HG03378 (cell line): ENCODE results near the gene ENTPD2.

Source experiments
- ATAC-seq: cut with Tn5 transposase; IDR thresholded peaks from one replicate; pipeline ENCODE4 v1.9.1; 2021; ENCODE audit warnings: mild to moderate bottlenecking, moderate library complexity; ENCODE audit not compliant: unreplicated experiment

Gene ENTPD2

DNA sequence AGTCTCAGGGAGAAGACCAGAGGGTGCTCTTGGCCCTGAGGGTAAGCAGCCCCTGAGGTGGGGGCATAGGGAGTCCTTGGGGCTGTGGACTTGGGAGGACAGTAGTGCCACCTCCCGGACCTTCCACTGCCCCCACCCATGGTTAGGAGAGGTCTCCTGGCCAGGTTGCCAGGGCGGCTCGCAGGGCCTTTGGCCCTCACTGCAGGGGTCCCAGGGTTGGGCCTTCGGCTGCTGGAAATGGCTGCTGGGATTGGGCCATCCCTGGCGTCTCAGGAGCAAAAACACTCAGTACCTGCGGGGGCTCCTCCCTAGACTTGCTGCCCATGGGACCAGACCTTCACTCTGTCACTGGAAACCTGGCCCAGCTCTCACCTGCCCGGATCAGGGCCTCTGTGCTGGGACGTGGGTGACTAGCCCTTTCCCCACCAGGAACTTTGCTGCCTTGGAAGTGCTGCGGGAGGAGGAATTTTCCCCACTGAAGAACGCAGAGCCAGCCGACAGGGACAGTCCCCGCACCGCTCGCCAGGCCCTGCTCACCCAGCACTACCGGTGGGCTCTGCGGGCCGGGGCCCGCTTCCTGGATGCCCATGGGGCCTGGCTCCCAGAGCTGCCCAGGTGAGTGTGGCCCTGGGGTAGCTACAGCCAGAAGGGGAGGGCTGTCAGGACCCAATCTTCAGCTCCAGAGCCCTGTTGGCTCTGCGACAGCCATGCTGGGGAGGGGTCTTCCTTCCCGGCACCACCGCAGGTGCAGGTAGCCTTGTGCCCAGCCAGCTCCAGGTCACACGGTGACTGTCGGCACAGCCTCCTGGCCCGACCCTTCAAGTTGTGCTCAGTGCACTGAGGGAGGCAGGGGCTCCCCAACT is 26.6 kb upstream of the ENTPD2 start:
- ATAC-seq = no peak

DNA sequence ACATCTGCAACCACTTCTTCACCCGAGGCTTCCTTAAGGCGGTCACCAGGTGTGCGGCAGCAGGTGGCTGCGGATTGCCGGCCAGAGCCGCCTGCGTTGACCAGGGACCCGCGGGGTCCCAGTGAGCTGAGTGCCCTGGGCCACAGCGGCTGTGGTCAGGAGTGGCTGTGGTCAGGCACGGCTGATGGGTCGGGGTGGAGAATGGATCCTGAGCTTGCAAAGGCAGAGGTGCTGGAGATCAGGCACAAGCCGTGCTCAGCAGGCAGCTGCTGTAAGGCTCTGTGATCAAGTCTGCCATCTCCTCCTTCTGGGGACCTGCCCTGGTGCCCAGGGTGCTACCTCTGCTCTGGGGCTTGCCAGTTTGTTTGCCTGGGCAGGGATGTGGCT is 25.5 kb upstream of the ENTPD2 start:
- no peak for ATAC-seq

DNA sequence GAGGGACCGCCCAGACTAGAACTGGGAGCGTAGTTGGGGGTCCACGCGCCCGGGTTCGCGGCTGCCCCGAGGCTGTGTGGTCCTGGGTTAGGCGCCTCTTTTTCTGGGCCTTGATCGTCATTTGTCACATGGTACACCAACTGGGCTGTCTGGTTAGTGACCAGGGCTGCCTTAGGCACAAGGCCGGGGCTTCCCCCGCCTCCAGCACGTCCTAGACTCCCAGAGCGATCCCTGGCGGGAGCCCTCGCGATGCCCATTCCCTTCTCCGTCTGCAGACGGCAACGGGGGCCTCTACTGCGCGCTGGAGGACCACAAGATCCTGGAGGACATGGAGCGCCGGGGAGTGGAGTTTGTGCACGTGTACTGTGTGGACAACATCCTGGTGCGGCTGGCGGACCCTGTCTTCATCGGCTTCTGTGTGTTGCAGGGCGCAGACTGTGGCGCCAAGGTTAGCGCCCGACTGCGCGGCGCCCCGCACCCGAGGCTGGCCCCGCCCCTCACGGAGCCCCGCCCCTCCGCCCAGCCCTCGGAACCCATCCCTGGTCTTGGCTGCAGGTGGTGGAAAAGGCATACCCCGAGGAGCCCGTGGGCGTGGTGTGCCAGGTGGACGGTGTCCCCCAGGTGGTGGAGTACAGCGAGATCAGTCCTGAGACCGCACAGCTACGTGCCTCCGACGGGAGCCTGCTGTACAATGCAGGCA is 25.0 kb upstream of the ENTPD2 start:
- ATAC-seq = no peak

DNA sequence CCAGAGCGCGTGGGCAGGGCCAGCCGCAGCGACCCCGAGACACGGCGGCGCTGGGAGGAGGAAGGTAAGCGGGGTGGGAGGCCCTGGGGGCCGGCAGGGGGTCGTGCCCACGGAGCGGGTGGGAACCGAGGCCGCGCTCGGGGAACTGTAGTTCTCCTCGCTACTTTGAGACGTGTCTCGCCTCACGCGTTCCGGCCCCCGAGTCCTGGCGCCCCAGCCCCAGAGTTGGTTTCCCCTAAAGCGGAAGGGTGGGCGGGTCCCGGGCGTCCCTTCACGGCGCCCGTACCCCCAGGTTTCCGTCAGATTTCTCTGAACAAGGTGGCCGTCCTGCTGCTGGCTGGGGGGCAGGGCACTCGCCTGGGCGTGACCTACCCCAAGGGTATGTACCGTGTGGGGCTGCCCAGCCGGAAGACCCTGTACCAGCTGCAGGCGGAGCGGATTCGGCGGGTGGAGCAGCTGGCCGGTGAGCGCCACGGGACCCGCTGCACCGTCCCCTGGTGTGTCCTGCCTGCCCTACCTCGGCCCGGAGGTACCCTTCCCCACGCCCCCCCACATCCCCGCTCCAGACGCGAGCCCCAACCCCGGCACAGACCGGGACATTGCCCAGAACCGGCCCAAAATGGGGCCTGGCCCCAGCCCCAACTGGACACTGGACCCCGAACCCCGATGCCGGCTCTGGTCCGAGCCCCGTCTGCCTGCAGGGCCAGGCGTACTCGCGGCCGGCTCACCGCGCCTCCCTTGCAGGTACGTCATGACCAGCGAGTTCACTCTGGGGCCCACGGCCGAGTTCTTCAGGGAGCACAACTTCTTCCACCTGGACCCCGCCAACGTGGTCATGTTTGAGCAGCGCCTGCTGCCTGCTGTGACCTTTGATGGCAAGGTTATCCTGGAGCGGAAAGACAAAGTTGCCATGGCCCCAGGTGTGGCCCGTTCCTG is 24.2 kb upstream of the ENTPD2 start:
- ATAC-seq = no peak

DNA sequence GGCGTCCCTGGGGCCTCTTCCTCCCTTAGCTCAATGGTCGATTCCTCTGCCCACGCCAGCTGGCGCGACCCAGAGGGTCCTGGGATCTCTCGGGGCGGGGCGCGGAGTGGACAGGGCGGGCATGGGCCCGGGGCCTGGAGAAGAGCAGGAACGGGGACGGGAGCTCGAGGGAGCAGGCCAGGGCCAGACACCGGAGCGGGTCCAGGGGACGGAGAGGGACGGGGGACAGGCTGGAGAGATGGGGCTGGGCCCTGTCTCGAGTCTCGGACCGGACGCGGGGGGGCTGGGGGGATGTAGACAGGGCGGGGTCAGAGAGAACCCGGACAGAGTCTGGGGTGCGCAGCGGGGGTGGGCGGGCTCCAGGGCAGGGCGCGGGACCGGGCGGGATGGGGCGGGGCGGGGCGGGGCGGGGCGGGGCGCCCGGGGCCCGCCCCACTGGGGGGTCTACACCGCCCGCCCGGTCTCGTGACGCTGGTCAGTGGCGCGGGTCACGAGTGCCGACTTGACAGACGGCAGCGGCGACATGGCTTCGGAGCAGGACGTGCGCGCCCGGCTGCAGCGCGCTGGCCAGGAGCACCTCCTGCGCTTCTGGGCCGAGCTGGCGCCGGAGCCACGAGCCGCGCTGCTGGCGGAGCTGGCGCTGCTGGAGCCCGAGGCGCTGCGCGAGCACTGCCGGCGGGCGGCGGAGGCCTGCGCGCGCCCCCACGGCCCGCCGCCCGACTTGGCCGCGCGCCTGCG is 23.3 kb upstream of the ENTPD2 start, which contains the start of gene UAP1L1:
UAP1L1 (plus strand) TSS at position 508 of the 738 bp plus-strand sequence; CDS start at position 524, 16 bp downstream.
- no peak for ATAC-seq

DNA sequence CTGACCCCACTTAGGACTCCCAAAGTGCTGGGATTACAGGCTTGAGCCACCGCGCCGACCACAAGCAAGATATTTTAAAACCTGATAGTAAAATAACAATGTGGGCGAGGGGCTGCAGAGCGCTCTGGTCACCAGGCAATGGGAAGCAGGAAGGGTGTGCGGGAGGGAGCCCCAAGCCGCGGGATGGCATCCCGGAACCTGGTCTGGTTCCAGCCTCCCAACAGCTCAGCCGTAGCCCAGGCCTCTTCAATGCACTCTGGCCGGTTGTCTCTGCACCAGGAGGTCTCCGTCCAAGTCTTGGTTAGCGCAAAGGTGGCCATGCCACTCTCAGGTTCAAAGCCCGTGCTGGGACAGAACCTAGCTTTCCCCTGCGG is 22.8 kb upstream of the ENTPD2 start:
- ATAC-seq = no peak

DNA sequence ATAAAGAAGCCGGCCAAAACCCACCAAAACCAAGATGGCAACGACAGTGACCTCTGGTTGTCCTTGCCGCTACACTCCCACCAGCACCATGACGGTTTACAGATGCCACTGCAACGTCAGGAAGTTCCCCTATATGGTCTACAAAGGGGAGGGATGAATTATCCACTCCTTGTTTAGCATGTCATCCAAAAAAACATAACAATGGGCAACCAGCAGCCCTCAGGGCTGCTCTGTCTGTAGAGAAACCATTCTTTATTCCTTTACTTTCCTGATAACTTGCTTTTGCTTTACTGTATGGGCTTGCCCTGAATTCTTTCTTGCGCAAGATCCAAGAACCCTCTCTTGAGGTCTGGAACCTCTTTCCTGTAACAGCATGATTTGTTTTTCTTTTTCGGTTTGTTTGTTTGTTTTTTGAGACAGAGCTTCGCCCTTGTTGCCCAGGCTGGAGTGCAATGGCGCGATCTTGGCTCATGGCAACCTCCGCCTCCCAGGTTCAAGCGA is 21.5 kb upstream of the ENTPD2 start:
- ATAC-seq = no peak

DNA sequence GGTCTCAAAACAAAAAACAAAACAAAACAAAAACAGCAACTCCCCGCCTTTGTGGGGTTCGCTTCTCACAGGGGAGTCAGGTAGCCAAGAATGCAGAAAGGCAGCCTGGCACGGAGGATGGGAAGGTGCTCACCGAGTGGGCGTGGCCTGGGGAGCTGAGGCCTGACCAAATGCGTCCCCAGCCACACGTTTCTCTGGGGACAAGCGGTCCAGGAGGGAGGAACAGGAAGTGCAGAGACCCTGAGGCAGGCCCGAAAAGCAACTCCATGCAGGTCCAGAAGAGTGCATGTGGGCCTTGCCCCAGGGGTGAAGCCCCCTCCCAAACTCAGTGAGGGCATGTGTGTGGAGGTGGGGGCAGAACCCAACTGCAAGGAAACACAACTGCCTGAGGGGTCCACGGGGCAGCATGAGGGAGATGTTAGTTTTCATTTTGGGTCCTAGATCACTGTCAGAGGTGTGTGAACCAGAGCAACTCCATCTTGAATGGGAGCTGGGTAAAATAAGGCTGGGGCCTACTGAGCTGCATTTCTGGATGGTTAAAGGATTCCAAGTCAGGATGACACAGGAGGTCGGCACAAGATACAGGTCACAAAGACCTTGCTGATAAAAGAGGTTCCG is 20.9 kb upstream of the ENTPD2 start:
- no peak for ATAC-seq

DNA sequence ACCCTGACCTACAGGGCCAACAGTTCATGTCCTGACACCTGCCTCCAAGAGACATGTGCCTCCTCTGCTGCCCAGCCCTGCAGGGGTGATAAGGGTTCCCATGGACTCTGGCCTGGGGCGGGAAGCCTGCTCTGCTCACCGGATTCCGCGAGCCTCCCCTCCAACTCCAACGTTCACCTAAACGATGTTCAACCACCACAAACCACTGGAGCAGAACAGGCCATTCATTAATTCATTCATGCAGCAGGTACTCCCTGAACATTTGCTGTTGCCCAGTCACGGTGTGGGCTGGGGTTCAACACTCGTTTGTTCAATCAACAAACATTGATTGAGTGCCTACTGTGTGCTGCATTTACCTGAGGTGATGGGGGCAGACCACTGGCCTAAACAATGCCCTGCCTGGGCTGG is 20.1 kb upstream of the ENTPD2 start:
- ATAC-seq = no peak

DNA sequence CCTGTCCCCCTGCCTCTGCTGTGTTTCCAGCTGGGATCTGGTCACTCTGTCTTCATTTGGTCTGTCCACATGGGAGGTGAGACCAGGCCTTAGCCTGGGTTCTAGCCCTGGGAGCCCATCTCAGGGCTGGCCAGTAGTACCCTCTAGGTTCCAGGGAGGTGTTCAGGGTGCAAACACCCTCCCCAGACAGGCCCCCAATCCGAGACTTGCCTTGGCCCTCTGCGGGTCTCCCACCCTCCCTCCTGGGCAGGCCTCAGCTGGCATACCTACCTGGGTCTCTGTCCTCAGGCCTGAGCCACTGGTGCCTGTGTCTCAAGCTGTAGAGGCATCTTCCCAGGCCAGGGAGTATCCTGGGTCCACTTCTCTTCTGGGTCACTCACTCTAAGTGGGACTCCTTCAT is 17.4 kb upstream of the ENTPD2 start:
- no peak for ATAC-seq

DNA sequence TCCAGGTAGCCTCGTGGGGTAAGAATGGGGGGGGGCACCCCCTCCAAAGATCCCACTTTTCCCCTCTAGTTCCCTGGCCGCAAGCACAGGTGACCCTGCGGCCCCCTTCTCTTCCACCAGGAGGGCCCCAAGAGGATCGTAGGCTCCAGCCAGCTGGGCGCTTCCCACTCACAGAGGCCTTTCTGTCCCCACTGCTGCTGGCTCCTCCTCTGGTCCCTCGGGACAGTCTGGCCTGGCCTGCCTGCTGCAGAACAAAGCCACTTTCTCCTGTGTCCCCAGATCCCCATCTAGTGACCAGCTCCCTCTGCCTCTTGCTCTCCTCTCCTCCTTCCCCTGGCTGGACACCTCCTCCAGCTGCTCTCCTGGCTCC is 17.0 kb upstream of the ENTPD2 start:
- ATAC-seq = no peak

DNA sequence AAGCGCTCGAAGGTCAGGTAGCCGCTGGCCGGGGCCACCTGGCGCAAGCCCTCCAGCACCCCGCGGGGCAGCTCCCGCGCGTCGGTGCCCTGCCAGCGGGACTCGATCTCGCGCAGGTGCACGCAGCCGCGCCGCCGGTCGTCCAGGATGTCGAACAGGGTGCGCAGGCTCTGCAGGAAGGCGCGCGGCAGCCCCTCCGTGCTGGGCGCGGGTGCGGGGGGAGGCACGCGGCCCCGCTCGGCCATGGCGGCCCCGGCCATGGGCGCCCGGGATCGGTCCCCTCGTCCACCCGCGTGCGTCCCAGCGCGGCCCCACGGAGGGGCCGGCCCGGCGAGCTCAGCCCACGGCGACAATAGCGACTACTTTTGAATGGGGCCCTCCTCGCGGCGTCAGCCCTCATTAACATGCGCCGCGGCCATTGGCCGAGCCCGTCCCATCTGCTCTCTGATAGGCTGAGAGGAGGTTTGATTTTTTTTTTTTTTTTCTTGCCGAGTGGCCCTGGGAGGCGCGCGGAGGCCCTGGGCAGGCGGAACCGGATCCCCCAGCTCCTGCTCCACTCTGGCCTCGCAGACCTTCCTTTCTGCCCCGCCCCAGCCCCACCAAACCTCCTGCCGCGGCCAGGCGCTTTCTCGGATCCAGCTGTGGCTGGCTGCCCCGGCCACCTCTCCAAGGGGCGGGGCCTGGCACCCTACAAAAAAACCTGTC is 16.5 kb upstream of the ENTPD2 start, which contains the start of gene SAPCD2:
SAPCD2 (minus strand) TSS at position 357 of the 705 bp plus-strand sequence; CDS start at position 260, 97 bp downstream.
- ATAC-seq = peak; percentile 54

DNA sequence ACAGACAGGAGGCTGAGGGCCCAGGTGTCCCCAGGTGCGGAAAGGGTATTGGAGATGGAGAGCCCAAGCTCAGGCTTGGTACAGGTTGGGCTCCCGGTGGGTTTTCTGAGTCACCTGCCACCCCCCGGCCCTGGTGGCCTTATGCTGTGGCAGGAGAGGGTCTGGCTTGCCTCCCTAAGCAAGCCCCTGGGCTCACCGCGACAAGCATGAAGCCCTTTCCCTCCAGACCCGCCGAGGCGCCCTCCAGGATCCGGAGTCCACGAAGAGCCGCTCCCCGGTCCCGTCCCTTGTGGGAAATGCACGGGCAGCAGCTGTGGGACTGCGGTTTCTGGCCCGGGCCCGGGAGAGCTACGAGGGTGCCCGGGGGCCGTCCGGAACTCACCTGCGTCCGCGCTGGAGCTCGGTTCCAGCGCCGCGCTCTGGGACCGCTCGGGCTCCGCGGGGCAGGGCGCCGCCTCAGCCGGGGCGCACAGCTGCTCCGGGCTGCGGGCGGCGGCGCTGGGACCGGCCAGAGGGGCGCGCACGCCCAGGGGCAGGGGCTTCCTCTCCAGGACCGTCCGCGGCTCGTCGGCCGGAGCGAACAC is 15.7 kb upstream of the ENTPD2 start:
- no peak for ATAC-seq

DNA sequence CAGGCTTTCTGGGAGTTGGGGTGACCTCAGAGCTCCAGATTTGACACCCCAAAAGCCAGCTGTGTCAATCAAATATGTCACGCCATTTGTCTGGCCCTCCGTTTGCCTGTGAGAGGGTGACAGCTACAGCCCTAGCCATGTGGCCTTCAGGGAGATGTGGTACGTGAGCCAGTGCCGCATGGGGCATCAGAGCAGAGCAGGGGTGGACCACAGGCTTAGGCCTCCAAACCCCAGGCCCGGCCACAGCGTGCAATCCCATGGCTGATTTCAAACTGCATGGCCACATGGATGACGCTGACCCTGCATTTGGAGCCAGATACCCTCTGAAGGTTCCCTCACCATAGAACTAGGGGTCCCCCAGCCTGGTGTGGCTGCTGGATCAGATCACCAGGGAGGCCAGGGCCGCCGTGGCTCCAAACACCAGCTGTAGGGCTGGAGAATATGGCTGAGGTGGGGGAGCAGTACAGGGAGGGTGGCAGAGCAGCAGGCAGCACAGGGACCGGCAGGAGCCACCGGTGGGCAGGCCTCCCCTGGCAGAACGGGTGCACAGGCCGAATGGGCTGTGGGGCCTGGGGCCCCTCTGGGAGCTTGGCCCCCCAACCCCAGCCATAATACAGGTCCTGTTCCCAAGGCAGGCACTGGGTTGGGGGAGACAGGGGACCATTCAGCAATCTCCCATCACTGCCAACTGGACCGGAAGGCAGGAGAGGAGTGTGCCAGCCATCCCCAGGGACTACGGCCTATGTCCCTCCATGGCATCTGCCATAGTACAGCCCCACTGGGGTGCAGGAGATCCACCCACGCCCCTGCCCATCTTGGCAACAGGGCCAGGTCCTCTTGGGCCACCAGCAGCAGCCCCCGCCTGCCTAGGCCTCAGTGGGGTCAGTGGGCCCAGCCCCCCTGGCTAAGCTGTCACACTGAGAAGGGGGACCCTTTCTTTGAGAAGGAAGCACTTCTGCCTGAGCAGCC is 15.0 kb upstream of the ENTPD2 start:
- ATAC-seq = no peak

DNA sequence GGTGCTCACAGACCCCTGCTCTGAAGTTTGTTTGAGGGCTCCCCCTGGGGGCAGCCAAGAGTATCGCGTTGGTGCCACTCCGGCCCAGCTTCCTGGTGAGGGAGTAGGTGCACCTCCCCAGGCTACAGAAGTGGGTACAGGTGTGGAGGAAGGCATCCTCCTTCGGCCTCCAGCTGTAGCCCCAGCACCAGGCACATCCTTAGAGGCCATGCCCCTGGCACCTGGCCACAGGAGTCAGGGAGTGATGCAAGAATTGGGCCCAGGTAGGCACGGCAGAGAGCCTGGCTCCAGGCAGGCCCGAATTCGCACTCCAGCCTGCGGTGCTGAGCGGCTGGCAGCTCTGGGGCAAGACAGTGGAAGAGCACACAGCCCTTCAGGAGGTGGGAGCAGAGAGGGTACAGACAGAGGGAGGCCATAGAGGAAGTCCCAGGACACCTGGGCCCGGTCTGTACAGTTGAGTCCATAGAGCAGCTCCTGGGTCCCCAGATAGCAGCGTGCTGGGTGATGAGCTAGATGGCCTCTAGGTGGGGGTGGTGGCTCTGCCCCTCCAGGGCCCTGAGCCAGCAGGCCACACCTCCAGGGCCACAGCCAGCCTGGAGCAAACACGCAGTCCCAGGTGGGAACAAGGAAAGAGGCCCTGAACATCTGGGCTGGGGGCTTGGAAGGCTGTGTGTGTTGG is 14.1 kb upstream of the ENTPD2 start:
- ATAC-seq = no peak

DNA sequence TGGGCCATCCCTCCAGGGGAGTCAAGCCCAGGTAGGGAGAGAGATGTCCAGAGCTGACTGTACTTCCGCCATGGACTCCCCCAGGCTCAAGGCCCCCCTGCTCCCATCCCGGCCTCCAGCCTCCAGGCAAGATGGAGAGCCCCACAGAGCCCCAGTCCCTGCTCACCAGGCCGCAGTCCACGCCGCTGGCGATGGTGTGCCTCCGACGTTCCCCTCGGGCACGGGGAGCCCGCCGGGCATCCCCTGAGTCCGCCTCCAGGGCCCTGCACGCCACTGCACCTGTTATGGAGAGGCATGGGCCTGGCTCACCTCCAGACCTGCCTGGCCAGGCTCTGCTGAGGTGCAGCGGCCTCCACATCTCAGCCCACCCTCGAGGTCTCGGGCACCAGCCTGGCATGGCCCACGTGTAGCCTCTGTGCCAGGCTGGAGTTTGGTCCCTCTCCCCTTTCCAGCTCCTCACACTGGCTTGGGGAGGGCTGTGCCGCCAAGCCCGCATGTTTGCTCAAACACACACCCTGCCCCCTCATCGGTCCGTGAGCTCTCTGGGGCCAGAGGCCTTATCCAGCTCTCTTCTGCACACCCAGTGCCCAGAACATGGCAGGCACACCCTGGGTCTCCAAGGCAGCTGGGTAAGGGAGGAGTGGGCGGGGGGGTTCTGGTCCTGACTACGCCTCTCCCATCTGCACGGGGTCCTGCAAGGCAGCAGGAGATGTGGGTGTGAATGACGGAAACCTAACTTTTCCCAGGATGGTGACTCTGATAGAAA is 12.4 kb upstream of the ENTPD2 start:
- ATAC-seq = no peak
